ENCODE results near the gene CDYL2.

DNA sequence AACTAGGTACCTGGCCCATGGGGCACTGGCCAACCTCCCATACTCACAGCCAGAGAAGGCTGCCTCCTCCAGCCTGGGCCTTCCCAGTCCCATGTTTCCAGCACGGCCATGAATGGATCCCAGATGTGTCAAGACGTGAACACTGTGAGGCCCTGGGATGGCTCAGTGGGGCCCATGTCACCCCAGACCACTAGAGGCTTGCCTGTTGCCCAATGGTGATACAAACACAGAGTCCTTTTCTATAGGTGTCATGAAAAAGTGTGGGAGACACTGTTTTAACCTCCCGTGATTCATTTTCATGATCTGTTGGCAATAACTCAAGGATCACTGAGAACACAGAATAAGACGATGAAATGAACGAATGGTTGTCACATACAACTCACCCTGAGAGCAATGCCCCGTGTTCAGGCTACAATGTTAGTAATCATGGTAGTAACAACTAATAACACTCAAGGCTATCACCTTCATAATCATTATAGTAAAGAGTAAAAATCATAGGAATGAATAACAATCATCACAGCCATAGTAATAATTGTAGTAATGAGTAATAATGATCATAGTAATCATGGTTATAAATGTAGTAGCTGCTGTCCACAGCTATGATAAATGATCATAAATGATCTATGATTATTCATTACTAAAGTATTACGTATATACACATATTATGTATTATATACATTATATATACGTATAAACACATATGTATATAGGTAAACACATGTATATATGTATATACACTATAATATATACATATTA, 199.6 kb downstream of the CDYL2 start:
- TF ChIP-seq, protein P1, sequence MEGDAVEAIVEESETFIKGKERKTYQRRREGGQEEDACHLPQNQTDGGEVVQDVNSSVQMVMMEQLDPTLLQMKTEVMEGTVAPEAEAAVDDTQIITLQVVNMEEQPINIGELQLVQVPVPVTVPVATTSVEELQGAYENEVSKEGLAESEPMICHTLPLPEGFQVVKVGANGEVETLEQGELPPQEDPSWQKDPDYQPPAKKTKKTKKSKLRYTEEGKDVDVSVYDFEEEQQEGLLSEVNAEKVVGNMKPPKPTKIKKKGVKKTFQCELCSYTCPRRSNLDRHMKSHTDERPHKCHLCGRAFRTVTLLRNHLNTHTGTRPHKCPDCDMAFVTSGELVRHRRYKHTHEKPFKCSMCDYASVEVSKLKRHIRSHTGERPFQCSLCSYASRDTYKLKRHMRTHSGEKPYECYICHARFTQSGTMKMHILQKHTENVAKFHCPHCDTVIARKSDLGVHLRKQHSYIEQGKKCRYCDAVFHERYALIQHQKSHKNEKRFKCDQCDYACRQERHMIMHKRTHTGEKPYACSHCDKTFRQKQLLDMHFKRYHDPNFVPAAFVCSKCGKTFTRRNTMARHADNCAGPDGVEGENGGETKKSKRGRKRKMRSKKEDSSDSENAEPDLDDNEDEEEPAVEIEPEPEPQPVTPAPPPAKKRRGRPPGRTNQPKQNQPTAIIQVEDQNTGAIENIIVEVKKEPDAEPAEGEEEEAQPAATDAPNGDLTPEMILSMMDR (IDR thresholded peaks at IDR 0.05), result no peak
- TF ChIP-seq POLR2AphosphoS5 (IDR thresholded peaks at IDR 0.05; ENCODE audit: insufficient read depth in 1 of 2, low read depth in 1 of 2), result no peak
